LNCaP clone FGC (cell line): ENCODE results near the gene ABCG5.

Experiments used
- DNase-seq: peaks from one replicate; pipeline ENCODE4 v3.0.0-alpha.2; 2011; ENCODE audit warnings: low read depth
- H3K4me3 ChIP-seq: 2 replicates; pipeline ENCODE4 v1.5.1; 2011; ENCODE audit warnings: mild to moderate bottlenecking, low read depth, low read length, control low read depth
- CTCF ChIP-seq: IDR thresholded peaks from 2 replicates; pipeline ENCODE4 v1.5.1; 2012; ENCODE audit warnings: mild to moderate bottlenecking; ENCODE audit not compliant: control insufficient read depth, insufficient read depth; ENCODE audit errors: extremely low read depth

ABCG5 gene

GRCh38 chr2:43832457-43832856 is 6.2 kb downstream of the ABCG5 start:
- no peak for TF ChIP-seq CTCF
- no peak overlapping the region for H3K4me3 ChIP-seq
- DNase-seq = no peak

- H3K4me3 ChIP-seq = no peak overlapping the region
- no peak for DNase-seq
- TF ChIP-seq CTCF = no peak
These were observed 6.9 kb downstream of the ABCG5 start for GRCh38 chr2:43831543-43832294.

GRCh38 chr2:43826305-43827250 is 12.1 kb downstream of the ABCG5 start:
- no peak for TF ChIP-seq CTCF
- DNase-seq = no peak
- no peak overlapping the region for H3K4me3 ChIP-seq

GRCh38 chr2:43825841-43826240 is 12.8 kb downstream of the ABCG5 start:
- no peak overlapping the region for H3K4me3 ChIP-seq
- no peak for DNase-seq
- TF ChIP-seq CTCF = no peak

- no peak overlapping the region for H3K4me3 ChIP-seq
- DNase-seq = no peak
- TF ChIP-seq CTCF = no peak
These were observed 13.6 kb downstream of the ABCG5 start for GRCh38 chr2:43824951-43825493.

- no peak for TF ChIP-seq CTCF
- DNase-seq = no peak
These were observed 14.1 kb downstream of the ABCG5 start for GRCh38 chr2:43824512-43824911.

More at GRCh38 chr2:43824512-43824911, 14.1 kb downstream of the ABCG5 start:
- no peak overlapping the region for H3K4me3 ChIP-seq
